K562 (cell line): Measurements from ENCODE around the gene LRRC47. TPM values are rescaled to one million over a fixed set of nuclear protein-coding genes. Genes with fewer than 3 reads are reported as not detected.
"Not testable (repeated sequence)": the region's sequence is repeated elsewhere in the genome, so short reads cannot be mapped to it uniquely, and the experiment has no call there.

ENCODE experiments used
- ATAC-seq: fragments of 200-7000 bp; cut with Tn5 transposase; 3 replicates; pipeline ENCODE4 v1.9.1; 2020; ENCODE audit warnings: moderate library complexity
- BruUV-seq: library from RNA; stranded (reverse); fragments of 400-500 nt; replicated peaks from 2 replicates; lab custom pipeline; 2021; lab: Mats Ljungman, UMichigan
- CTCF ChIA-PET: fragments of 300-600 bp; formaldehyde crosslinking; extraction: SDS; loops from one replicate; lab custom pipeline; 2021; ENCODE audit warnings: low intra/inter-chr PET ratio; lab: Yijun Ruan, JAX
- POLR2A ChIA-PET: fragments of 300-600, 350-650 bp; sonication (Branson Sonifier 250); formaldehyde crosslinking; extraction: SDS; loops from one replicate; lab custom pipeline; 2021; ENCODE audit warnings: antibody characterized with exemption, inconsistent platforms; lab: Yijun Ruan, JAX
- DNase-seq, 4 experiments: peaks; one replicate each; pipeline versions ENCODE4 v3.0.0 to v3.0.0-alpha.2; 2011 to 2018; ENCODE audit warnings: low spot score in 3 of 4, mixed read lengths in 3 of 4; ENCODE audit errors: extremely low read depth in 1 of 4
- FAIRE-seq: peaks from 2 replicates; lab custom pipeline; 2011; peaks lifted over from hg19 to GRCh38; lab: Jason Lieb, UNC
- H2AFZ ChIP-seq: 2 replicates; pipeline ENCODE4 v1.6.0; 2011; ENCODE audit warnings: low read depth, low read length, control low read depth, inconsistent platforms
- H3K27ac ChIP-seq: fragments of 200-600 bp; 3 replicates; pipeline ENCODE4 v1.8.0; 2011; ENCODE audit warnings: low read depth, mild to moderate bottlenecking, control low read depth, inconsistent platforms, low read length, moderate library complexity, mixed read lengths; ENCODE audit errors: extremely low read depth
- H3K27me3 ChIP-seq, 2 experiments: fragments of 300-600 bp in 1 of 2; 2 replicates in 1 of 2; 3 replicates in 1 of 2; pipeline versions ENCODE4 v1.6.0 to v1.8.0; 2011; ENCODE audit warnings: inconsistent platforms in 2 of 2, low read length in 2 of 2, mild to moderate bottlenecking in 1 of 2, mixed read lengths in 1 of 2, moderate library complexity in 1 of 2; ENCODE audit not compliant: control insufficient read depth in 2 of 2, insufficient read depth in 2 of 2
- H3K36me3 ChIP-seq: fragments of 300-600 bp; 3 replicates; pipeline ENCODE4 v1.8.0; 2011; ENCODE audit warnings: mild to moderate bottlenecking, low read length, inconsistent platforms; ENCODE audit not compliant: control insufficient read depth, insufficient read depth
- H3K4me1 ChIP-seq, 2 experiments: fragments of 200-600 bp in 1 of 2; replicated peaks in 1 of 2; 2 replicates in 1 of 2; 3 replicates in 1 of 2; pipeline versions ENCODE4 v1.5.1 to v1.8.0; 2011; ENCODE audit warnings: inconsistent platforms in 2 of 2, low read length in 2 of 2, mild to moderate bottlenecking in 1 of 2, mixed read lengths in 1 of 2, moderate library complexity in 1 of 2; ENCODE audit not compliant: control insufficient read depth in 2 of 2, insufficient read depth in 2 of 2
- H3K4me2 ChIP-seq: 2 replicates; pipeline ENCODE4 v1.6.1; 2011; ENCODE audit warnings: low read length, control low read depth, inconsistent platforms, mixed read lengths; ENCODE audit not compliant: insufficient read depth
- H3K4me3 ChIP-seq: fragments of 200-600 bp; sonication (generic), shearing (Covaris generic); 2 replicates; pipeline ENCODE4 v1.5.1; 2016; ENCODE audit warnings: control low read depth, inconsistent platforms
- H3K79me2 ChIP-seq: fragments of 200-600 bp; 3 replicates; pipeline ENCODE4 v1.8.0; 2011; ENCODE audit warnings: low read length, inconsistent platforms; ENCODE audit not compliant: control insufficient read depth, insufficient read depth
- H3K9ac ChIP-seq, 2 experiments: 2 replicates each; pipeline versions ENCODE4 v1.6.0 to v1.6.1; 2011; ENCODE audit warnings: low read depth in 2 of 2, low read length in 2 of 2, control low read depth in 1 of 2, inconsistent platforms in 1 of 2, mild to moderate bottlenecking in 1 of 2, mixed read lengths in 1 of 2; ENCODE audit not compliant: insufficient read depth in 1 of 2
- H3K9me1 ChIP-seq: one replicate; pipeline ENCODE4 v1.6.0; 2011; ENCODE audit warnings: inconsistent platforms, mild to moderate bottlenecking, low read length, moderate library complexity; ENCODE audit not compliant: control insufficient read depth, insufficient read depth
- H3K9me3 ChIP-seq: replicated peaks from 2 replicates; pipeline ENCODE4 v1.5.1; 2011; ENCODE audit warnings: low read depth, low read length, inconsistent platforms; ENCODE audit not compliant: control insufficient read depth, insufficient read depth
- H4K20me1 ChIP-seq: replicated peaks from 2 replicates; pipeline ENCODE4 v1.6.1; 2011; ENCODE audit warnings: low read length, inconsistent platforms, mixed read lengths; ENCODE audit not compliant: control insufficient read depth, insufficient read depth
- C11orf30 ChIP-seq: fragments of 450-650 bp; IDR thresholded peaks from 2 replicates; pipeline ENCODE4 v1.6.1; 2016; ENCODE audit warnings: low read depth, mild to moderate bottlenecking
- DMBX1 ChIP-seq: fragments of 250-450 bp; sonication (Bioruptor Pico); IDR thresholded peaks from 2 replicates; pipeline ENCODE4 v1.8.0; 2022; ENCODE audit warnings: inconsistent platforms, mild to moderate bottlenecking, moderate library complexity, borderline replicate concordance
- ZNF316 ChIP-seq: fragments of 450-650 bp; IDR thresholded peaks from 2 replicates; pipeline ENCODE4 v1.6.1; 2016
- WGBS: fragments of 100-300 bp; shearing (Covaris generic); methylation state at CpG from one replicate; pipeline ENCODE4 v1.1.6; 2016; ENCODE audit warnings: low coverage, mixed read lengths; ENCODE audit not compliant: insufficient coverage; ENCODE audit errors: missing lambda C conversion rate; 5-methylcytosine and 5-hydroxymethylcytosine counted together
- in situ Hi-C: fragments of 300-500 bp; cut with MboI; formaldehyde crosslinking; loops from 4 replicates; pipeline ENCODE4 v1.15.0; 2018; ENCODE audit warnings: inconsistent platforms, mixed read lengths
- intact Hi-C: fragments of 100-400 bp; cut with micrococcal nuclease; formaldehyde crosslinking; loops from 2 replicates; pipeline ENCODE4 v1.14.2; 2022
- polyA plus RNA-seq, 8 experiments: library from polyadenylated mRNA; depleted of rRNA in 4 of 8; stranded (reverse) in 5 of 8; unstranded in 3 of 8; fragments of >200 nt; fragmentation: Nextera tagmentation in 2 of 8; fragmentation: Illumina TruSeq in 1 of 8; extraction: Ambion mirVana in 2 of 8; extraction: Trizol in 1 of 8; gene quantifications; 2 replicates each; pipeline versions ENCODE4 v1.2.1 to v1.2.3, GENCODE V29; 2011 to 2014; ENCODE audit warnings: inconsistent platforms in 1 of 8, missing spikeins in 1 of 8
- total RNA-seq, 7 experiments: library from RNA; depleted of rRNA in 6 of 7; stranded (reverse); fragments of >200 nt in 6 of 7; fragmentation: Illumina TruSeq in 2 of 7; extraction: Trizol in 2 of 7; gene quantifications; 2 replicates each; pipeline versions ENCODE4 v1.2.1 to v1.2.3, GENCODE V29; 2011 to 2021; ENCODE audit warnings: low replicate concordance in 1 of 7
- TF ChIP-seq, protein P1 (sequence below), 2 experiments: fragments of 200-800 bp in 1 of 2; sonication (Bioruptor generic) in 1 of 2; sonication (generic) in 1 of 2; formaldehyde crosslinking in 1 of 2; IDR thresholded peaks in 1 of 2; conservative IDR thresholded peaks in 1 of 2; 2 replicates each; pipeline versions ENCODE4 v1.5.0 to v1.6.1; 2016 to 2020; ENCODE audit warnings: missing compliant biosample characterization in 1 of 2, missing genetic modification characterization in 1 of 2, missing genetic modification reagents in 1 of 2
- TF ChIP-seq, protein P2 (sequence below): fragments of 200-800 bp; sonication (Bioruptor generic); IDR thresholded peaks from 2 replicates; pipeline ENCODE4 v1.6.1; 2016; ENCODE audit warnings: missing genetic modification characterization, missing compliant biosample characterization

The LRRC47 gene
- total and polyA plus RNA-seq, 9 of the 15 experiments (the other 6 are each of a cell fraction or from before 2014, with no cell fraction given), result 4.6 to 68.0 (median 35.9) TPM

DNA sequence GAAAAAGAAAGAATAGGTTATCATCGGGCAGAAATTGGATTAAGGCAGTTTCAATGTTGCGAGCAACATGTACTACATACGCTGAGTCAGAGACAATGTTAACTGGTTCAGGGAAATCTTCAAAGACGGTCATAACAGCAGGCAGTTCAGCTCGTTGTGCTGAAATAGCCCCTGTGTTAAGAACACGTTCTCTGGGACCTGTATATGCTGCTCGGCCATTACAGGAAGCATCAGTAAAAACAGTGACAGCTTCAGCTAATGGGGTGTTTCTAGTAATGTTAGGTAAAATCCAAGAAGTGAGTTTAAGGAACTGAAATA lies 8.3 kb upstream of the LRRC47 start:
- H4K20me1 ChIP-seq, in situ Hi-C loops, H3K9me3 ChIP-seq, H3K79me2 ChIP-seq, FAIRE-seq, CTCF ChIA-PET, H3K36me3 ChIP-seq, BruUV-seq, H3K27me3 ChIP-seq, H3K9me1 ChIP-seq: not testable (repeated sequence)
- H3K4me2 ChIP-seq, result peak overlapping the region; percentile 62
- peak in 1 of 4 experiments; percentile 66 for DNase-seq
- POLR2A ChIA-PET, result interaction anchor here (0.6 to 1.6 kb wide), 7 partner anchors 11 to 95 kb away, joined by 3 to 10 read pairs (median 4); no protein-coding TSS in a partner anchor
- 4% methylated on average over 7 of the region's 7 CpGs for WGBS
- intact Hi-C loops, result loop anchor here (2.0 kb wide), 1 partner anchor 30 kb away; no protein-coding TSS in a partner anchor
- peak overlapping the region; percentile 99 for H2AFZ ChIP-seq
- H3K27ac ChIP-seq, result peak overlapping the region; percentile 76
- peak; percentile 67 for ATAC-seq
- H3K9ac ChIP-seq, result peak overlapping the region; percentile 56 to 64; a peak in 3 of 4 replicates
- 0 out of 2 replicates have a peak overlapping the region, but pooled peaks have one; percentile 6 for H3K4me3 ChIP-seq
- H3K4me1 ChIP-seq, result peaks cover 13 to 32% of the 10 kb centered on the region in 2 experiments
- TF ChIP-seq ZNF316, result peak; percentile 61
- TF ChIP-seq DMBX1, result peak; percentile 20; the same call in 1 of the 2 replicates
- TF ChIP-seq, protein P1, sequence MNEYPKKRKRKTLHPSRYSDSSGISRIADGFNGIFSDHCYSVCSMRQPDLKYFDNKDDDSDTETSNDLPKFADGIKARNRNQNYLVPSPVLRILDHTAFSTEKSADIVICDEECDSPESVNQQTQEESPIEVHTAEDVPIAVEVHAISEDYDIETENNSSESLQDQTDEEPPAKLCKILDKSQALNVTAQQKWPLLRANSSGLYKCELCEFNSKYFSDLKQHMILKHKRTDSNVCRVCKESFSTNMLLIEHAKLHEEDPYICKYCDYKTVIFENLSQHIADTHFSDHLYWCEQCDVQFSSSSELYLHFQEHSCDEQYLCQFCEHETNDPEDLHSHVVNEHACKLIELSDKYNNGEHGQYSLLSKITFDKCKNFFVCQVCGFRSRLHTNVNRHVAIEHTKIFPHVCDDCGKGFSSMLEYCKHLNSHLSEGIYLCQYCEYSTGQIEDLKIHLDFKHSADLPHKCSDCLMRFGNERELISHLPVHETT (CRISPR knock-in tag; conservative IDR thresholded peaks at IDR 0.05 in 1 of 2, IDR thresholded peaks at IDR 0.05 in 1 of 2), result peak in 1 of 2 experiments; percentile 42; a peak in 1 of 4 replicates
- TF ChIP-seq, protein P2, sequence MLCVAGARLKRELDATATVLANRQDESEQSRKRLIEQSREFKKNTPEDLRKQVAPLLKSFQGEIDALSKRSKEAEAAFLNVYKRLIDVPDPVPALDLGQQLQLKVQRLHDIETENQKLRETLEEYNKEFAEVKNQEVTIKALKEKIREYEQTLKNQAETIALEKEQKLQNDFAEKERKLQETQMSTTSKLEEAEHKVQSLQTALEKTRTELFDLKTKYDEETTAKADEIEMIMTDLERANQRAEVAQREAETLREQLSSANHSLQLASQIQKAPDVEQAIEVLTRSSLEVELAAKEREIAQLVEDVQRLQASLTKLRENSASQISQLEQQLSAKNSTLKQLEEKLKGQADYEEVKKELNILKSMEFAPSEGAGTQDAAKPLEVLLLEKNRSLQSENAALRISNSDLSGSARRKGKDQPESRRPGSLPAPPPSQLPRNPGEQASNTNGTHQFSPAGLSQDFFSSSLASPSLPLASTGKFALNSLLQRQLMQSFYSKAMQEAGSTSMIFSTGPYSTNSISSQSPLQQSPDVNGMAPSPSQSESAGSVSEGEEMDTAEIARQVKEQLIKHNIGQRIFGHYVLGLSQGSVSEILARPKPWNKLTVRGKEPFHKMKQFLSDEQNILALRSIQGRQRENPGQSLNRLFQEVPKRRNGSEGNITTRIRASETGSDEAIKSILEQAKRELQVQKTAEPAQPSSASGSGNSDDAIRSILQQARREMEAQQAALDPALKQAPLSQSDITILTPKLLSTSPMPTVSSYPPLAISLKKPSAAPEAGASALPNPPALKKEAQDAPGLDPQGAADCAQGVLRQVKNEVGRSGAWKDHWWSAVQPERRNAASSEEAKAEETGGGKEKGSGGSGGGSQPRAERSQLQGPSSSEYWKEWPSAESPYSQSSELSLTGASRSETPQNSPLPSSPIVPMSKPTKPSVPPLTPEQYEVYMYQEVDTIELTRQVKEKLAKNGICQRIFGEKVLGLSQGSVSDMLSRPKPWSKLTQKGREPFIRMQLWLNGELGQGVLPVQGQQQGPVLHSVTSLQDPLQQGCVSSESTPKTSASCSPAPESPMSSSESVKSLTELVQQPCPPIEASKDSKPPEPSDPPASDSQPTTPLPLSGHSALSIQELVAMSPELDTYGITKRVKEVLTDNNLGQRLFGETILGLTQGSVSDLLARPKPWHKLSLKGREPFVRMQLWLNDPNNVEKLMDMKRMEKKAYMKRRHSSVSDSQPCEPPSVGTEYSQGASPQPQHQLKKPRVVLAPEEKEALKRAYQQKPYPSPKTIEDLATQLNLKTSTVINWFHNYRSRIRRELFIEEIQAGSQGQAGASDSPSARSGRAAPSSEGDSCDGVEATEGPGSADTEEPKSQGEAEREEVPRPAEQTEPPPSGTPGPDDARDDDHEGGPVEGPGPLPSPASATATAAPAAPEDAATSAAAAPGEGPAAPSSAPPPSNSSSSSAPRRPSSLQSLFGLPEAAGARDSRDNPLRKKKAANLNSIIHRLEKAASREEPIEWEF, result peak; percentile 36; the same call in 1 of the 2 replicates
- TF ChIP-seq C11orf30, result peak; percentile 51
